Liver (tissue), 3 donors: ENCODE results near the gene ABAT.

Experiments
- EGR1 ChIP-seq, 2 donors: IDR thresholded peaks; 2 replicates each; pipeline ENCODE4 v1.6.1; 2016 to 2018; ENCODE audit warnings: antibody characterized with exemption in 2 of 2, low read depth in 2 of 2
- FOXA1 ChIP-seq: IDR thresholded peaks from 2 replicates; pipeline ENCODE4 v1.6.1; 2016; ENCODE audit warnings: antibody characterized with exemption
- JUND ChIP-seq, 2 donors: IDR thresholded peaks; 2 replicates each; pipeline ENCODE4 v1.6.1; 2016; ENCODE audit warnings: antibody characterized with exemption in 2 of 2
- SP1 ChIP-seq: IDR thresholded peaks from 2 replicates; pipeline ENCODE4 v1.6.1; 2018; ENCODE audit warnings: antibody characterized with exemption, mild to moderate bottlenecking
- TAF1 ChIP-seq: conservative IDR thresholded peaks from 2 replicates; pipeline ENCODE4 v1.6.1; 2016; ENCODE audit warnings: antibody characterized with exemption, mild to moderate bottlenecking
- YY1 ChIP-seq: IDR thresholded peaks from 2 replicates; pipeline ENCODE4 v1.6.1; 2016; ENCODE audit warnings: antibody characterized with exemption, mild to moderate bottlenecking
- TF ChIP-seq, protein P1 (sequence below): fragments of 150-350 bp; IDR thresholded peaks from 2 replicates; pipeline ENCODE4 v1.5.1; 2017; ENCODE audit warnings: improper control_type of control experiment, low read depth, low read length; ENCODE audit not compliant: missing input control
- TF ChIP-seq, protein P2 (sequence below): IDR thresholded peaks from 2 replicates; pipeline ENCODE4 v1.6.1; 2016; ENCODE audit warnings: antibody characterized with exemption, mild to moderate bottlenecking
- TF ChIP-seq, protein P3 (sequence below): IDR thresholded peaks from 2 replicates; pipeline ENCODE4 v1.6.1; 2016; ENCODE audit warnings: antibody characterized with exemption
- donor health status: healthy.
- donor health status: healthy.

DNA sequence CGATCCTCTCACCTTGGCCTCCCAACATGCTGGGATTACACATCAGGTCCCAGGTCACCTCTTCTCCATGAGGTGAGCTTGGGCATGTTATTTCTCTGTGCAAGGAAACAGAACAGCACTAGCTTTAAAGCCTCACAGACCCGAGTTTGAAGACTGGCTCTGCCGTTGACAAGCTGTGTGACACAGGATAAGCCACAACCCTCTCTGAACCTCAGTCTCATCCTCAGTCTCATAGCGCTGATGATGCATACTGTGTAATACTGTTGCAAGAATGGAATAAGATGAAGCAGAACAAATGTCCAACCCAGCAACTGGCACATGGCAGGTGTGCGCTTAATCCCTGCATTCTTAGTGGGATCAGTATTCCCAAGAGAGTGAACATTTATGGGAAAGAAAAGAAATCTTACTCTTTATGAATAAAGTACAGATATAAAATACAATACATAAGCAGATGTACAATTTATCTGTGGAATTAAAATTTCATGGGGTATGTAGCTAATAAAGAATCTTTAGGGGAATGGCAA lies 43.5 kb downstream of the ABAT start:
- TF ChIP-seq YY1 (no peak), TAF1 (no peak), JUND (IDR thresholded peaks at IDR 0.05) (no peak), SP1 (no peak), FOXA1 (no peak), EGR1 (IDR thresholded peaks at IDR 0.05; ENCODE audit: low read depth in 2 of 2) (no peak)
- TF ChIP-seq, protein P1, sequence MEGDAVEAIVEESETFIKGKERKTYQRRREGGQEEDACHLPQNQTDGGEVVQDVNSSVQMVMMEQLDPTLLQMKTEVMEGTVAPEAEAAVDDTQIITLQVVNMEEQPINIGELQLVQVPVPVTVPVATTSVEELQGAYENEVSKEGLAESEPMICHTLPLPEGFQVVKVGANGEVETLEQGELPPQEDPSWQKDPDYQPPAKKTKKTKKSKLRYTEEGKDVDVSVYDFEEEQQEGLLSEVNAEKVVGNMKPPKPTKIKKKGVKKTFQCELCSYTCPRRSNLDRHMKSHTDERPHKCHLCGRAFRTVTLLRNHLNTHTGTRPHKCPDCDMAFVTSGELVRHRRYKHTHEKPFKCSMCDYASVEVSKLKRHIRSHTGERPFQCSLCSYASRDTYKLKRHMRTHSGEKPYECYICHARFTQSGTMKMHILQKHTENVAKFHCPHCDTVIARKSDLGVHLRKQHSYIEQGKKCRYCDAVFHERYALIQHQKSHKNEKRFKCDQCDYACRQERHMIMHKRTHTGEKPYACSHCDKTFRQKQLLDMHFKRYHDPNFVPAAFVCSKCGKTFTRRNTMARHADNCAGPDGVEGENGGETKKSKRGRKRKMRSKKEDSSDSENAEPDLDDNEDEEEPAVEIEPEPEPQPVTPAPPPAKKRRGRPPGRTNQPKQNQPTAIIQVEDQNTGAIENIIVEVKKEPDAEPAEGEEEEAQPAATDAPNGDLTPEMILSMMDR = no peak
- TF ChIP-seq, protein P2, sequence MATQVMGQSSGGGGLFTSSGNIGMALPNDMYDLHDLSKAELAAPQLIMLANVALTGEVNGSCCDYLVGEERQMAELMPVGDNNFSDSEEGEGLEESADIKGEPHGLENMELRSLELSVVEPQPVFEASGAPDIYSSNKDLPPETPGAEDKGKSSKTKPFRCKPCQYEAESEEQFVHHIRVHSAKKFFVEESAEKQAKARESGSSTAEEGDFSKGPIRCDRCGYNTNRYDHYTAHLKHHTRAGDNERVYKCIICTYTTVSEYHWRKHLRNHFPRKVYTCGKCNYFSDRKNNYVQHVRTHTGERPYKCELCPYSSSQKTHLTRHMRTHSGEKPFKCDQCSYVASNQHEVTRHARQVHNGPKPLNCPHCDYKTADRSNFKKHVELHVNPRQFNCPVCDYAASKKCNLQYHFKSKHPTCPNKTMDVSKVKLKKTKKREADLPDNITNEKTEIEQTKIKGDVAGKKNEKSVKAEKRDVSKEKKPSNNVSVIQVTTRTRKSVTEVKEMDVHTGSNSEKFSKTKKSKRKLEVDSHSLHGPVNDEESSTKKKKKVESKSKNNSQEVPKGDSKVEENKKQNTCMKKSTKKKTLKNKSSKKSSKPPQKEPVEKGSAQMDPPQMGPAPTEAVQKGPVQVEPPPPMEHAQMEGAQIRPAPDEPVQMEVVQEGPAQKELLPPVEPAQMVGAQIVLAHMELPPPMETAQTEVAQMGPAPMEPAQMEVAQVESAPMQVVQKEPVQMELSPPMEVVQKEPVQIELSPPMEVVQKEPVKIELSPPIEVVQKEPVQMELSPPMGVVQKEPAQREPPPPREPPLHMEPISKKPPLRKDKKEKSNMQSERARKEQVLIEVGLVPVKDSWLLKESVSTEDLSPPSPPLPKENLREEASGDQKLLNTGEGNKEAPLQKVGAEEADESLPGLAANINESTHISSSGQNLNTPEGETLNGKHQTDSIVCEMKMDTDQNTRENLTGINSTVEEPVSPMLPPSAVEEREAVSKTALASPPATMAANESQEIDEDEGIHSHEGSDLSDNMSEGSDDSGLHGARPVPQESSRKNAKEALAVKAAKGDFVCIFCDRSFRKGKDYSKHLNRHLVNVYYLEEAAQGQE = no peak
- TF ChIP-seq, protein P3, sequence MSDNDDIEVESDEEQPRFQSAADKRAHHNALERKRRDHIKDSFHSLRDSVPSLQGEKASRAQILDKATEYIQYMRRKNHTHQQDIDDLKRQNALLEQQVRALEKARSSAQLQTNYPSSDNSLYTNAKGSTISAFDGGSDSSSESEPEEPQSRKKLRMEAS = no peak
